Upper lobe of right lung (tissue), 1 donor: ENCODE results near the gene ZMAT5. TPM values are rescaled to one million over a fixed set of nuclear protein-coding genes. Genes with fewer than 3 reads are reported as not detected.
A peak's percentile ranks its signal among the peaks of the same experiment; 100 is the strongest.

ENCODE experiments used
- ATAC-seq: fragments of 200-7000 bp; cut with Tn5 transposase; one replicate; pipeline ENCODE4 v1.9.1; 2020; ENCODE audit warnings: mild to moderate bottlenecking, moderate library complexity
- DNase-seq: peaks from one replicate; pipeline ENCODE4 v3.0.0-alpha.2; 2020
- H3K27ac ChIP-seq: fragments of 200-600 bp; one replicate; pipeline ENCODE4 v1.8.0; 2022
- H3K27me3 ChIP-seq: fragments of 200-600 bp; one replicate; pipeline ENCODE4 v1.8.0; 2022; ENCODE audit warnings: mild to moderate bottlenecking
- H3K36me3 ChIP-seq: fragments of 200-600 bp; one replicate; pipeline ENCODE4 v1.8.0; 2022
- H3K4me1 ChIP-seq: fragments of 200-600 bp; one replicate; pipeline ENCODE4 v1.8.0; 2022
- H3K4me3 ChIP-seq: fragments of 200-600 bp; one replicate; pipeline ENCODE4 v1.8.0; 2022; ENCODE audit warnings: mild to moderate bottlenecking
- H3K9me3 ChIP-seq: fragments of 200-600 bp; one replicate; pipeline ENCODE4 v1.8.0; 2022
- CTCF ChIP-seq: fragments of 200-600 bp; IDR thresholded peaks from one replicate; pipeline ENCODE4 v1.8.0; 2022; ENCODE audit warnings: antibody characterized with exemption
- intact Hi-C: fragments of 100-400 bp; cut with DNase I; formaldehyde crosslinking; loops from one replicate; pipeline ENCODE4 v1.11.0; 2022
- total RNA-seq: library from RNA; stranded (reverse); fragmentation: NEBNext Ultra II Directional; extraction: Animal tissue kit (Norgen Biotek cat#: 25700); gene quantifications from one replicate; pipeline ENCODE4 v1.2.1, GENCODE V29; 2021
- donor health status: DM: no; HTN: yes; CAD: no; lungs with severe emphysema.

The ZMAT5 gene
- total RNA-seq, 1 donor from 2014 or later, result 16.8 TPM

DNA sequence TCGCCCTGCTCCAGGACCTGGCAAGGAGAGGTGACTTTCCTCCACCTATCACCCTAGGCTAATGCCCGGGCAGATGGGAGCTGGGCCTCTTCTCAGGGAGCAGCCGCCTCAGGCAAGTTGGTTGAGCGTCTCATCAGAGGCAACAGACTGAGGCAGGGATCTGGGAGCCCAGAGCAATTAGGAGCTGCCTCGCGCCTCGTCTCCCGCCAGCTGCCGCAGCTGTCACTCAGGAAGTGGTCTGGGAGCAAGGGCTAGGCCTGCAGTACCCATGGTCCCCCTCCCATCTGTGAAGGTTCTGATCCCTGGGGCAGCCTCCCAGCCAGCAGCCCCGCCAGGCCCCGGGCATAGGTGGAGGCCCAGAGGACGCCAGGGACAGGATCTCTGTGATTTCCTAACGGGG, 51.6 kb downstream of the ZMAT5 start:
- no peak for DNase-seq
- intact Hi-C loops, result no loop called here
- Histone ChIP-seq H3K36me3 (no peaks in the 10 kb centered on the region), H3K27me3 (peaks cover 40% of the 10 kb centered on the region), H3K4me1 (no peaks in the 10 kb centered on the region), H3K4me3 (no peak overlapping the region), H3K9me3 (no peaks in the 10 kb centered on the region), H3K27ac (no peak overlapping the region)
- ATAC-seq, result no peak
- TF ChIP-seq CTCF, result no peak

DNA sequence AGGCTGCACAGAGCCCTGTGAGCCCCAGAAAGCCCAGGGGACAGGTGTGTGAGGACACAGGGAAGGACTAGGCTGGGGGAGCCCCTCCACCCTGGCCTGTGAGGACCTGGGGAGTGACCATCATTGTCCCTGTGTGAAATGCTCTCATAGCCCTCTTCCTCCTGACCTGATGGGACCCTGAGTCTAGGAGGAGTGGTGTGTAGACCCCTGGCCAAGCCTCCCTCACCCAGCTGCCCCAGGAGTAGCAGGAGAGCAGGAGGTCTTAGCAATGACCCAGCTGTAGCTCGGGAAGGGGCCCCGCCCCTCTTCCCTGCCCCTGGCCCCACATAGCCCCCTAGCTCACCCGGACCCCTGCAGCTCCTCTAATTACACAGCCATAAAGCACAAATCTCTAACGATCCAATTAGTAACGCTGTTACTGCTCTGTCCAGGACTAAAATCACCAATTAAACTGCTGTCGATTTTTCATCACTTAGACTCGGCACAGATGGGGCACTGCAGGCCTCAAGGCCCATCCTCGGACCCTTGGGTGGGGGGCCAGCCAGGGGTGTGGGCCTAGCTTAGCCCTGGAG, 53.6 kb downstream of the ZMAT5 start:
- no peak for TF ChIP-seq CTCF
- Histone ChIP-seq H3K27ac (no peak overlapping the region), H3K4me1 (no peaks in the 10 kb centered on the region), H3K9me3 (no peaks in the 10 kb centered on the region), H3K36me3 (no peaks in the 10 kb centered on the region), H3K4me3 (no peak overlapping the region), H3K27me3 (peaks cover 26% of the 10 kb centered on the region)
- intact Hi-C loops, result no loop called here
- DNase-seq, result no peak
- no peak for ATAC-seq

DNA sequence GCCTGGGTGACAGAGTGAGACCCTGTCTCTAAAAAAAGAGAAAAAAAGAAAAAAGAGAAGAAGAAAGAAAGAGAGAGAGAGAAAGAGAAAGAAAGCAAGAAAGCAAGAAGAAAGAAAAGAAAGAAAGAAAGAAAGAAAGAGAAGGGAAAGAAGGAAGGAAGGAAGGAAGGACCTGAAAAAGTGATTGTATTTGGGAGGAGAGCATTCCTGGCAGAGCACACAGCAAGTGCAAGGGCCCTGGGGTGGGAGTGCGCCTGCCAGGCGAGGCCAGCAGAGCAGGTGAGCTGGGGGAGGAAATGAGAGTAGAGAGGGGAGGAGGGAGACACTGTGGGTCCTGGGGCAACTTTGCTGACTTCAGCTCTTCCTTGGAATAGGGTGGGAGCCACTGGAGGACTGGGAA, 54.7 kb downstream of the ZMAT5 start:
- Histone ChIP-seq H3K36me3 (no peaks in the 10 kb centered on the region), H3K27ac (no peak overlapping the region), H3K9me3 (no peaks in the 10 kb centered on the region), H3K4me1 (no peaks in the 10 kb centered on the region), H3K27me3 (peaks cover 20% of the 10 kb centered on the region), H3K4me3 (no peak overlapping the region)
- TF ChIP-seq CTCF, result no peak
- no peak for ATAC-seq
- no peak for DNase-seq
- intact Hi-C loops, result no loop called here

- intact Hi-C loops, result no loop called here
- Histone ChIP-seq H3K9me3 (no peaks in the 10 kb centered on the region), H3K4me3 (no peak overlapping the region), H3K36me3 (no peaks in the 10 kb centered on the region), H3K27ac (no peak overlapping the region), H3K4me1 (no peaks in the 10 kb centered on the region), H3K27me3 (peaks cover 20% of the 10 kb centered on the region)
- TF ChIP-seq CTCF, result no peak
- DNase-seq (no peak), ATAC-seq (peak; percentile 59)
Observed at GRCh38 chr22:29710922-29711593, 55.7 kb downstream of the ZMAT5 start.

GRCh38 chr22:29710193-29710592, 56.6 kb downstream of the ZMAT5 start:
- Histone ChIP-seq H3K4me3 (no peak overlapping the region), H3K36me3 (no peaks in the 10 kb centered on the region), H3K9me3 (no peaks in the 10 kb centered on the region), H3K27me3 (peaks cover 14% of the 10 kb centered on the region), H3K27ac (no peak overlapping the region), H3K4me1 (no peaks in the 10 kb centered on the region)
- ATAC-seq (no peak), DNase-seq (no peak)
- intact Hi-C loops, result no loop called here
- no peak for TF ChIP-seq CTCF

GRCh38 chr22:29707471-29707870, 59.3 kb downstream of the ZMAT5 start:
- no peak for ATAC-seq
- intact Hi-C loops, result no loop called here
- H3K4me1 ChIP-seq, result peaks cover 9% of the 10 kb centered on the region
- no peak for TF ChIP-seq CTCF
- DNase-seq, result no peak
- no peak overlapping the region for H3K4me3 ChIP-seq
- no peak overlapping the region for H3K27ac ChIP-seq
- H3K36me3 ChIP-seq, result no peaks in the 10 kb centered on the region
- H3K27me3 ChIP-seq, result peaks cover 6% of the 10 kb centered on the region
- H3K9me3 ChIP-seq, result no peaks in the 10 kb centered on the region
